GM19025 (cell line): ENCODE results near the gene AXIN2.
"Not testable (repeated sequence)": the region's sequence is repeated elsewhere in the genome, so short reads cannot be mapped to it uniquely, and the experiment has no call there.

Experiments
- ATAC-seq: cut with Tn5 transposase; IDR thresholded peaks from one replicate; pipeline ENCODE4 v1.9.1; 2021; ENCODE audit warnings: mild to moderate bottlenecking, low read depth, moderate library complexity; ENCODE audit not compliant: unreplicated experiment

AXIN2 gene

GRCh38 chr17:65538675-65539529 is 22.5 kb downstream of the AXIN2 start:
- ATAC-seq: no peak

- no peak for ATAC-seq
These were observed 23.4 kb downstream of the AXIN2 start for GRCh38 chr17:65537845-65538674.

DNA sequence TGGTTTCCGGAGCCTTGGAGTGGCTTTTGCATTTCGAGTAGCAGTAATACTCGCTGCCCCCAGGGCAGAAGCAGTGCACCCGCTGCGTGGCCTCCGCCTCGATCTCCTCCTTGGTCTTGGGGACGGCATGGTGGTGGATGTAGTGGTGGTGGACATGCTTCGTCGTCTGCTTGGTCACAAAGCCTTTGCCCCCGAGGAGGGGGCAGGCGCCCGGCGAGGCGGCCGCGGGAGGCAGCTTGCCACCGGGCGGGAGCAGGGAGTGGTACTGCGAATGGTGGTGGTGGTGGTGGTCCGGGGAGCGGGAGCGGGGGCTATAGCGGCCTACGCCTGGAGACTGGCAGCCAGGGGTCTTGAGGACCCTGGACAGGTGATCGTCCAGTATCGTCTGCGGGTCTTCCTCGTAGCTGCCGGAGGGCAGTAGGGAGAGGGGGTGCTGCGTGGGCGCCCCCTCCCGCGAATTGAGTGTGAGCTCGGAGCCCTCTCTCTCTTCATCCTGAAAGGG is 24.1 kb downstream of the AXIN2 start:
- no peak for ATAC-seq

GRCh38 chr17:65536573-65537342 is 24.7 kb downstream of the AXIN2 start:
- ATAC-seq: no peak

- ATAC-seq: no peak
These were observed 25.5 kb downstream of the AXIN2 start for GRCh38 chr17:65535777-65536572.

- ATAC-seq: no peak
These were observed 27.5 kb downstream of the AXIN2 start for GRCh38 chr17:65533852-65534457.

DNA sequence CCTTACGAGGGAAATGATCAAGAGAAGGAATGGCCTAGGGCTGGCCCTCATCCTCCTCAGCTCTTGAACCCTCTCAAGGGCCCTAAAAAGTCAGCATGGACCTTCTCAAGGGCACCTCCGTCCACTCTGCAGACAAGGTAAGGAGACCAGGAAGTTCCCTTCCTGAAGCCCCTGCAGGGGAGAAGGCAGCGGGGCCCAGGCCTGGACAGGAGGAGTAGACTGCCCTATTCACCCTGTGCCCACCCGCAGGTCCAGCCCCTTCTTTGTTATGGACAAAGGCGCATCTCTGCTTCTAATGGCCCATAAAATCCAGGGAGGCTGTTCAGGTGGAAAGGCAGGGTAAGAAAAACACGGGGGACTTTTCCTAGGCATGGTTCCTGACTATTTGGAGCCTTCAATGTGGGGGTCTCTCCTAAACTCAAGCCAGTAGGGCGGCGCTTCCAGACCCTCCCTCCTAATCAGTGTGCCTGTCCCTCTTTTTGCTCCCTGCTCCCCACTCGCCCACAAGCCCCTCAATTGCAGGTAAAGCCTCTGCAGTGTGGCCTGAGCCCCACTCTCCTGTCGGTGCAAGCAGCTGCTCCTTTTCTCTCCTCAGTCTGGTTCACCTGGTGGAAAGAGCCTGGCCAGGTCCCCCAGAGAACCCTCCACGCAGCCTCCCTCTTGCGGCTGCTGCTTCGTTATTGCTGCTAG is 28.2 kb downstream of the AXIN2 start:
- no peak for ATAC-seq

DNA sequence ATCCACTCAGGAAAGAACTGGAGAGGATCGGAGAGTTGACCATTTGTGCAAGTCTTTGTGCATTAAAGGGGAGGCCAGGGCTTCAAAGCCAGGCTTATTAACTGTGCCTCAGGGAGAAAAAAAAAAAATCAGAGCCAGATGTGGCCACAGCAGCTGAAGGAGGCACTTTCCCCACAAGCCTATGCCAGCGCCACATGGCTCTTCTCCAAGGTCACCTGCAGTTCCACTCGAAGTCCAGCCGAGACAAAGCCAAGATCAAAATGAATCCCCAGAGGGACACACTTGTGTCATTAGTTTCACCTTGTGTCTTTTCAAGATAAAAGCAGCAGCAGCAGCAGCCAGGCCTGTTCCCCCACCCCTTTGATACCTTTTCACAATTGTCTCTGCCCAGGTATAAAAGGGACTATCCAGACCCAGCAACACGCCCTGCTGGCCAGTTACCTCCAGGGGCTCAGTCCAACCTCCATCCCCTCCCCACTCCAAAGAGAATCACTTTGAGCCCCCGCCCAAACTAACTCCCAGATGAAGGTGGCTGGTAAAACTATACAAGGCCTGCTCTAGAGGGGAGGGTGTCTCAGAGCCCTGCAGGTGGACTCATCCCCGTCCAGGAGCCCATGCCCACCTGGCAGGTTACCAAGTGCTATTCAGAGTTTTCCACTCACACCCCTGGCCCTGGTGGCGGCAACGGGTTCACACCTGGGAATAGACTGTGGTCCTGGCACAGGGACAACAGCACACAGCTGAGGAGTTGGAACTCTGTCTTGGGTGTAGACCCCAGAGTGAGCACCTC is 29.2 kb downstream of the AXIN2 start:
- no peak for ATAC-seq

DNA sequence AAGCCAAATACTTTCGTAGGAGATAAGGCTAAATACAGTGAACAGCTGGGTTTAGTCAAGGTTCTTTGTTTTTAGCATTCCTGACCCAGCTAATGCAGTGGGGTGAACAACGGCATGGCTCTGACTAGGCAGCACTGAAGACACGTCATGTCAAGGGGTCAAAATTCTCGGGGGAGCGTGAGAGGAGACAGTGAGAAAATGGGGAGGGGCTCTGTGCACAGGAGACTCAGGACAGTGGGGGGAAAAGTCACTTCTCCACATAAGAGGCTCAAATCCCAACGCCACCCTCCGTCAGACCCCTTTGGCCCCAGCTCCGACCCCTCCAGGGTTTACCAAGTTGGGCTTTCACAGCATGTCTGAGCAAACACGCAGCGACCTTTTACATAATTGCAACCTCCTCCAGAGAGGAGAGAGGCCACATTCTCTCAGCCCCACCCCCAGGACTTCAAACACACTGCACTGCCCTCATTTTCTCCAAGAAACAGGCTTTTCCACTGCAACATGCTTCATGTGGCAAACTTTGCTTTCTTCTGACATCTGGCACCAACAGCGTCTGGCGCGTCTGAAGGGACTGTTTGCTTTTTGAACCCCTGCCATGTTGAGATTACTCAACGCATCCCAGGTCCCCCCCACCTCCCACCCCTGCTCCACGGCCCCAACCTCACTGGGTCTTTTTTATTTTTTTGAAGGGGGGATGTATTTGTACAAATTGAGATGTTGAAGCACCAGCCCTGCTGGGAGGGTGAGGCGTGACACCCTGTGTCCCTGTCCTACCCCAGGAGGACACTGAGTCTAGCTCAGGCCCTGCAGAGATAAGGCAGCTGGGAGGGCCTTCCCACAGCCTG is 30.0 kb downstream of the AXIN2 start:
- no peak for ATAC-seq

DNA sequence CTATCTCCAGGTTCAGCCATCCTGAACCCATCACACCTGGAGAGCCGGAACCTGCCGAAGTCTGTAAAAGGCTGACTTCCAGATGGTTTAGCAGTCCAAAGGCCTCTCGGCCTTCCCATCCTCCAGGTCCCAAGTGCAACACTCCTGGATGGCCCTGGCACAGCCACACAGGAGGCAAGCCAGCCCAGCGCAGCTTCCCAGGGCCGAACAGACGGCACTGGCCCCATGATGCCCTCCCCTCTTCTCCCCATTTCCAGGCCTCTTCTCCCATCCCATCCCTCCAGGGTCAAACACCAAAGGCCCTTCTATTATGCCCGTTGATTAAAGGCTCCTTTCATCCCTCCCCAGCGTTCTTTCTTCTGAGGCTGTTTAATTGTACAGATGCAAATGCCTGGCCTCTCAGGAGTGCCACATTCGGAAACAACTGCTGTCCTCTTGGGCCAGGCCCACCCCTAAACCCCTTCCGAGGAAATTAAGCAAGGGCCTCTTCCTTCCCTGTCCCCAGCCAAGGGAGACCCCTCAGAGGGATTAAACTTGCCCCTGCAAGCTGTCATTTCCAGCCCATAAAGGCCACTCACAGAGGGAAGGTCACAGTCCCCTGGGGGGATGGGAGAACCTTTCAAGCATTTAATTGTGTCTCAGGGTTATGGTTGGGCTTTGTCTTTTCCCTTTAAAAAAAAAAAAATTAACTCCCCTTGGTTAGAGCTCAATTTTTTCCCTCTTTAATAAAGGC is 30.8 kb downstream of the AXIN2 start:
- ATAC-seq: no peak

GRCh38 chr17:65529761-65530522 is 31.5 kb downstream of the AXIN2 start:
- ATAC-seq: no peak

- ATAC-seq: no peak
These were observed 32.3 kb downstream of the AXIN2 start for GRCh38 chr17:65529040-65529633.

- no peak for ATAC-seq
These were observed 33.4 kb downstream of the AXIN2 start for GRCh38 chr17:65527857-65528591.

GRCh38 chr17:65527381-65527780 is 34.1 kb downstream of the AXIN2 start:
- ATAC-seq: no peak

GRCh38 chr17:65526854-65527253 is 34.6 kb downstream of the AXIN2 start:
- not testable (repeated sequence) for ATAC-seq
